ENCODE data around the gene PIMREG.

Gene PIMREG

GRCh38 chr17:6426356-6427101 lies 17.7 kb upstream of the PIMREG start:
- Histone ChIP-seq H3K79me2 (ENCODE audit: insufficient read depth, low read length) (no peaks in the 10 kb centered on the region), H3K4me2 (ENCODE audit: low read depth, low read length, poor library complexity, severe bottlenecking) (no peak overlapping the region)

GRCh38 chr17:6427279-6427781 lies 16.9 kb upstream of the PIMREG start:
- Histone ChIP-seq H3K9me3 (ENCODE audit: insufficient read depth, low read length) (peaks cover 6% of the 10 kb centered on the region; the same call in 1 of the 2 replicates), H3K79me2 (ENCODE audit: insufficient read depth, low read length) (no peaks in the 10 kb centered on the region), H3K4me2 (ENCODE audit: low read depth, low read length, poor library complexity, severe bottlenecking) (no peak overlapping the region), H3K27ac (ENCODE audit: low read depth, low read length) (no peak overlapping the region), H3K9ac (ENCODE audit: low read length) (no peak overlapping the region), H3K27me3 (ENCODE audit: low read length) (no peaks in the 10 kb centered on the region), H3K9me2 (replicated peaks; ENCODE audit: insufficient read depth, low read length) (no peaks in the 10 kb centered on the region), H2AFZ (ENCODE audit: low read depth, low read length, severe bottlenecking) (no peak overlapping the region), H3K4me3 (ENCODE audit: insufficient read depth, low read length, poor library complexity, severe bottlenecking) (no peak overlapping the region), H3K36me3 (ENCODE audit: low read length) (no peaks in the 10 kb centered on the region), H3F3A (ENCODE audit: insufficient read depth) (no peaks in the 10 kb centered on the region), H4K20me1 (ENCODE audit: low read depth, low read length) (no peaks in the 10 kb centered on the region)
- TF ChIP-seq EZH2phosphoT487 (conservative IDR thresholded peaks at IDR 0.05; ENCODE audit: low read length) (no peak), CTCF (IDR thresholded peaks at IDR 0.05; ENCODE audit: insufficient read depth, low read length, poor library complexity, severe bottlenecking) (no peak)

More at GRCh38 chr17:6426356-6427101, 17.7 kb upstream of the PIMREG start:
- Histone ChIP-seq H3K27me3 (ENCODE audit: low read length) (no peaks in the 10 kb centered on the region), H3F3A (ENCODE audit: insufficient read depth) (no peaks in the 10 kb centered on the region), H3K9me3 (ENCODE audit: insufficient read depth, low read length) (peaks cover 6% of the 10 kb centered on the region; the same call in 1 of the 2 replicates), H3K9ac (ENCODE audit: low read length) (no peak overlapping the region), H3K27ac (ENCODE audit: low read depth, low read length) (no peak overlapping the region), H3K4me3 (ENCODE audit: insufficient read depth, low read length, poor library complexity, severe bottlenecking) (no peak overlapping the region), H3K9me2 (replicated peaks; ENCODE audit: insufficient read depth, low read length) (no peaks in the 10 kb centered on the region), H2AFZ (ENCODE audit: low read depth, low read length, severe bottlenecking) (no peak overlapping the region), H3K36me3 (ENCODE audit: low read length) (no peaks in the 10 kb centered on the region), H4K20me1 (ENCODE audit: low read depth, low read length) (no peaks in the 10 kb centered on the region)
- no peak for TF ChIP-seq EZH2phosphoT487 (conservative IDR thresholded peaks at IDR 0.05; ENCODE audit: low read length)
- TF ChIP-seq CTCF (IDR thresholded peaks at IDR 0.05; ENCODE audit: insufficient read depth, low read length, poor library complexity, severe bottlenecking): no peak

- no peaks in the 10 kb centered on the region for H3F3A ChIP-seq (ENCODE audit: insufficient read depth)
Measured at GRCh38 chr17:6428207-6428965, 15.9 kb upstream of the PIMREG start.

More at GRCh38 chr17:6428207-6428965, 15.9 kb upstream of the PIMREG start:
- Histone ChIP-seq H4K20me1 (ENCODE audit: low read depth, low read length) (no peaks in the 10 kb centered on the region), H2AFZ (ENCODE audit: low read depth, low read length, severe bottlenecking) (no peak overlapping the region), H3K9me2 (replicated peaks; ENCODE audit: insufficient read depth, low read length) (no peaks in the 10 kb centered on the region), H3K27ac (ENCODE audit: low read depth, low read length) (no peak overlapping the region), H3K79me2 (ENCODE audit: insufficient read depth, low read length) (no peaks in the 10 kb centered on the region), H3K36me3 (ENCODE audit: low read length) (no peaks in the 10 kb centered on the region), H3K4me3 (ENCODE audit: insufficient read depth, low read length, poor library complexity, severe bottlenecking) (no peak overlapping the region), H3K9me3 (ENCODE audit: insufficient read depth, low read length) (peaks cover 6% of the 10 kb centered on the region; the same call in 1 of the 2 replicates), H3K27me3 (ENCODE audit: low read length) (no peaks in the 10 kb centered on the region), H3K9ac (ENCODE audit: low read length) (no peak overlapping the region), H3K4me2 (ENCODE audit: low read depth, low read length, poor library complexity, severe bottlenecking) (no peak overlapping the region)
- no peak for TF ChIP-seq CTCF (IDR thresholded peaks at IDR 0.05; ENCODE audit: insufficient read depth, low read length, poor library complexity, severe bottlenecking)

Data from SU-DHL-6 (cell line).